K562 (cell line): ENCODE results near the gene ZNF234. TPM values are rescaled to one million over a fixed set of nuclear protein-coding genes. Genes with fewer than 3 reads are reported as not detected.
A peak's percentile ranks its signal among the peaks of the same experiment; 100 is the strongest.

ENCODE experiments used
- CLOCK ChIP-seq: fragments of 250-450 bp; sonication (Bioruptor Pico); IDR thresholded peaks from 2 replicates; pipeline ENCODE4 v1.4.0; 2020; ENCODE audit warnings: mild to moderate bottlenecking, moderate library complexity, borderline replicate concordance
- CREBBP ChIP-seq: IDR thresholded peaks from one replicate; pipeline ENCODE4 v1.6.1; 2012; ENCODE audit warnings: low read depth, mild to moderate bottlenecking, control low read depth, inconsistent platforms, low read length
- ILF3 ChIP-seq: fragments of 450-650 bp; IDR thresholded peaks from 2 replicates; pipeline ENCODE4 v1.6.1; 2018; ENCODE audit warnings: antibody characterized with exemption, mild to moderate bottlenecking, moderate library complexity, borderline replicate concordance
- RBFOX2 ChIP-seq: fragments of 200-400 bp; formaldehyde crosslinking; IDR thresholded peaks from 2 replicates; pipeline ENCODE4 v1.6.1; 2017; ENCODE audit warnings: low read depth, mild to moderate bottlenecking, low read length, moderate library complexity
- SMARCE1 ChIP-seq: fragments of 450-650 bp; IDR thresholded peaks from 2 replicates; pipeline ENCODE4 v1.7.1; 2016; ENCODE audit warnings: mild to moderate bottlenecking
- TRIM24 ChIP-seq, 2 experiments: fragments of 450-650 bp; IDR thresholded peaks; 2 replicates each; pipeline ENCODE4 v1.6.1; 2016
- WHSC1 ChIP-seq: IDR thresholded peaks from one replicate; pipeline ENCODE4 v1.6.1; 2012; ENCODE audit warnings: low read length, control low read depth, inconsistent platforms
- YBX1 ChIP-seq: fragments of 450-650 bp; IDR thresholded peaks from 2 replicates; pipeline ENCODE4 v1.7.1; 2016; ENCODE audit warnings: mild to moderate bottlenecking
- ZNF589 ChIP-seq: fragments of 200-800 bp; sonication (Bioruptor generic); IDR thresholded peaks from 2 replicates; pipeline ENCODE4 v1.6.1; 2016; ENCODE audit warnings: low read depth, missing genetic modification characterization, missing compliant biosample characterization
- ZNF717 ChIP-seq: fragments of 250-450 bp; sonication (Bioruptor Pico); IDR thresholded peaks from 2 replicates; pipeline ENCODE4 v1.5.0; 2021
- polyA plus RNA-seq, 8 experiments: library from polyadenylated mRNA; depleted of rRNA in 4 of 8; stranded (reverse) in 5 of 8; unstranded in 3 of 8; fragments of >200 nt; fragmentation: Nextera tagmentation in 2 of 8; fragmentation: Illumina TruSeq in 1 of 8; extraction: Ambion mirVana in 2 of 8; extraction: Trizol in 1 of 8; gene quantifications; 2 replicates each; pipeline versions ENCODE4 v1.2.1 to v1.2.3, GENCODE V29; 2011 to 2014; ENCODE audit warnings: inconsistent platforms in 1 of 8, missing spikeins in 1 of 8
- total RNA-seq, 7 experiments: library from RNA; depleted of rRNA in 6 of 7; stranded (reverse); fragments of >200 nt in 6 of 7; fragmentation: Illumina TruSeq in 2 of 7; extraction: Trizol in 2 of 7; gene quantifications; 2 replicates each; pipeline versions ENCODE4 v1.2.1 to v1.2.3, GENCODE V29; 2011 to 2021; ENCODE audit warnings: low replicate concordance in 1 of 7
- TF ChIP-seq, protein P1 (sequence below): fragments of 250-450 bp; sonication (Bioruptor Pico); IDR thresholded peaks from 2 replicates; pipeline ENCODE4 v1.4.0; 2020
- TF ChIP-seq, protein P2 (sequence below): fragments of 250-450 bp; sonication (Bioruptor Pico); IDR thresholded peaks from 2 replicates; pipeline ENCODE4 v1.9.0; 2021; ENCODE audit warnings: mild to moderate bottlenecking
- TF ChIP-seq, protein P3 (sequence below): sonication (generic); formaldehyde crosslinking; IDR thresholded peaks from 2 replicates; pipeline ENCODE4 v1.8.1; 2022; ENCODE audit warnings: missing genetic modification reagents
- TF ChIP-seq, protein P4 (sequence below): fragments of 150-350 bp; conservative IDR thresholded peaks from 2 replicates; pipeline ENCODE4 v1.6.1; 2014; ENCODE audit warnings: low read length

ZNF234 gene
- total and polyA plus RNA-seq, 9 of the 15 experiments (the other 6 are each of a cell fraction or from before 2014, with no cell fraction given) = 0.82 to 2.9 (median 1.5) TPM

- TF ChIP-seq, protein P1, sequence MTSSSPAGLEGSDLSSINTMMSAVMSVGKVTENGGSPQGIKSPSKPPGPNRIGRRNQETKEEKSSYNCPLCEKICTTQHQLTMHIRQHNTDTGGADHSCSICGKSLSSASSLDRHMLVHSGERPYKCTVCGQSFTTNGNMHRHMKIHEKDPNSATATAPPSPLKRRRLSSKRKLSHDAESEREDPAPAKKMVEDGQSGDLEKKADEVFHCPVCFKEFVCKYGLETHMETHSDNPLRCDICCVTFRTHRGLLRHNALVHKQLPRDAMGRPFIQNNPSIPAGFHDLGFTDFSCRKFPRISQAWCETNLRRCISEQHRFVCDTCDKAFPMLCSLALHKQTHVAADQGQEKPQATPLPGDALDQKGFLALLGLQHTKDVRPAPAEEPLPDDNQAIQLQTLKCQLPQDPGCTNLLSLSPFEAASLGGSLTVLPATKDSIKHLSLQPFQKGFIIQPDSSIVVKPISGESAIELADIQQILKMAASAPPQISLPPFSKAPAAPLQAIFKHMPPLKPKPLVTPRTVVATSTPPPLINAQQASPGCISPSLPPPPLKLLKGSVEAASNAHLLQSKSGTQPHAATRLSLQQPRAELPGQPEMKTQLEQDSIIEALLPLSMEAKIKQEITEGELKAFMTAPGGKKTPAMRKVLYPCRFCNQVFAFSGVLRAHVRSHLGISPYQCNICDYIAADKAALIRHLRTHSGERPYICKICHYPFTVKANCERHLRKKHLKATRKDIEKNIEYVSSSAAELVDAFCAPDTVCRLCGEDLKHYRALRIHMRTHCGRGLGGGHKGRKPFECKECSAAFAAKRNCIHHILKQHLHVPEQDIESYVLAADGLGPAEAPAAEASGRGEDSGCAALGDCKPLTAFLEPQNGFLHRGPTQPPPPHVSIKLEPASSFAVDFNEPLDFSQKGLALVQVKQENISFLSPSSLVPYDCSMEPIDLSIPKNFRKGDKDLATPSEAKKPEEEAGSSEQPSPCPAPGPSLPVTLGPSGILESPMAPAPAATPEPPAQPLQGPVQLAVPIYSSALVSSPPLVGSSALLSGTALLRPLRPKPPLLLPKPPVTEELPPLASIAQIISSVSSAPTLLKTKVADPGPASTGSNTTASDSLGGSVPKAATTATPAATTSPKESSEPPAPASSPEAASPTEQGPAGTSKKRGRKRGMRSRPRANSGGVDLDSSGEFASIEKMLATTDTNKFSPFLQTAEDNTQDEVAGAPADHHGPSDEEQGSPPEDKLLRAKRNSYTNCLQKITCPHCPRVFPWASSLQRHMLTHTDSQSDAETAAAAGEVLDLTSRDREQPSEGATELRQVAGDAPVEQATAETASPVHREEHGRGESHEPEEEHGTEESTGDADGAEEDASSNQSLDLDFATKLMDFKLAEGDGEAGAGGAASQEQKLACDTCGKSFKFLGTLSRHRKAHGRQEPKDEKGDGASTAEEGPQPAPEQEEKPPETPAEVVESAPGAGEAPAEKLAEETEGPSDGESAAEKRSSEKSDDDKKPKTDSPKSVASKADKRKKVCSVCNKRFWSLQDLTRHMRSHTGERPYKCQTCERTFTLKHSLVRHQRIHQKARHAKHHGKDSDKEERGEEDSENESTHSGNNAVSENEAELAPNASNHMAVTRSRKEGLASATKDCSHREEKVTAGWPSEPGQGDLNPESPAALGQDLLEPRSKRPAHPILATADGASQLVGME (CRISPR knock-in tag) = no peak
- no peak for TF ChIP-seq CLOCK (CRISPR knock-in tag)
- TF ChIP-seq CREBBP = no peak
- TF ChIP-seq ILF3 = no peak
- TF ChIP-seq RBFOX2 = peak; percentile 71
- TF ChIP-seq, protein P2, sequence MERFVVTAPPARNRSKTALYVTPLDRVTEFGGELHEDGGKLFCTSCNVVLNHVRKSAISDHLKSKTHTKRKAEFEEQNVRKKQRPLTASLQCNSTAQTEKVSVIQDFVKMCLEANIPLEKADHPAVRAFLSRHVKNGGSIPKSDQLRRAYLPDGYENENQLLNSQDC (CRISPR knock-in tag) = no peak
- TF ChIP-seq TRIM24 (IDR thresholded peaks at IDR 0.05) = no peak
- TF ChIP-seq, protein P3, sequence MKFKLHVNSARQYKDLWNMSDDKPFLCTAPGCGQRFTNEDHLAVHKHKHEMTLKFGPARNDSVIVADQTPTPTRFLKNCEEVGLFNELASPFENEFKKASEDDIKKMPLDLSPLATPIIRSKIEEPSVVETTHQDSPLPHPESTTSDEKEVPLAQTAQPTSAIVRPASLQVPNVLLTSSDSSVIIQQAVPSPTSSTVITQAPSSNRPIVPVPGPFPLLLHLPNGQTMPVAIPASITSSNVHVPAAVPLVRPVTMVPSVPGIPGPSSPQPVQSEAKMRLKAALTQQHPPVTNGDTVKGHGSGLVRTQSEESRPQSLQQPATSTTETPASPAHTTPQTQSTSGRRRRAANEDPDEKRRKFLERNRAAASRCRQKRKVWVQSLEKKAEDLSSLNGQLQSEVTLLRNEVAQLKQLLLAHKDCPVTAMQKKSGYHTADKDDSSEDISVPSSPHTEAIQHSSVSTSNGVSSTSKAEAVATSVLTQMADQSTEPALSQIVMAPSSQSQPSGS (CRISPR knock-in tag) = no peak
- no peak for TF ChIP-seq ZNF717
- no peak for TF ChIP-seq ZNF589 (CRISPR knock-in tag)
- no peak for TF ChIP-seq WHSC1
- TF ChIP-seq YBX1 = no peak
- 0 out of 2 replicates have a peak, but pooled peaks have one; percentile 28 for TF ChIP-seq SMARCE1
- TF ChIP-seq, protein P4, sequence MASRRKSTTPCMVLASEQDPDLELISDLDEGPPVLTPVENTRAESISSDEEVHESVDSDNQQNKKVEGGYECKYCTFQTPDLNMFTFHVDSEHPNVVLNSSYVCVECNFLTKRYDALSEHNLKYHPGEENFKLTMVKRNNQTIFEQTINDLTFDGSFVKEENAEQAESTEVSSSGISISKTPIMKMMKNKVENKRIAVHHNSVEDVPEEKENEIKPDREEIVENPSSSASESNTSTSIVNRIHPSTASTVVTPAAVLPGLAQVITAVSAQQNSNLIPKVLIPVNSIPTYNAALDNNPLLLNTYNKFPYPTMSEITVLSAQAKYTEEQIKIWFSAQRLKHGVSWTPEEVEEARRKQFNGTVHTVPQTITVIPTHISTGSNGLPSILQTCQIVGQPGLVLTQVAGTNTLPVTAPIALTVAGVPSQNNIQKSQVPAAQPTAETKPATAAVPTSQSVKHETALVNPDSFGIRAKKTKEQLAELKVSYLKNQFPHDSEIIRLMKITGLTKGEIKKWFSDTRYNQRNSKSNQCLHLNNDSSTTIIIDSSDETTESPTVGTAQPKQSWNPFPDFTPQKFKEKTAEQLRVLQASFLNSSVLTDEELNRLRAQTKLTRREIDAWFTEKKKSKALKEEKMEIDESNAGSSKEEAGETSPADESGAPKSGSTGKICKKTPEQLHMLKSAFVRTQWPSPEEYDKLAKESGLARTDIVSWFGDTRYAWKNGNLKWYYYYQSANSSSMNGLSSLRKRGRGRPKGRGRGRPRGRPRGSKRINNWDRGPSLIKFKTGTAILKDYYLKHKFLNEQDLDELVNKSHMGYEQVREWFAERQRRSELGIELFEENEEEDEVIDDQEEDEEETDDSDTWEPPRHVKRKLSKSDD = no peak
These were observed 65.9 kb downstream of the ZNF234 start (continued) for GRCh38 chr19:44207126-44207803.
